ENCODE measurements around the gene FOLR1. TPM values are rescaled to one million over a fixed set of nuclear protein-coding genes. Genes with fewer than 3 reads are reported as not detected.

FOLR1 gene
- total and polyA plus RNA-seq, 9 of the 15 experiments (the other 6 are each of a cell fraction or from before 2014, with no cell fraction given), result 0.22 to 2.3 (median 1.0) TPM

GRCh38 chr11:72160319-72160718, 31.6 kb upstream of the FOLR1 start:
- no peak for DNase-seq (ENCODE audit: extremely low read depth in 1 of 4, low spot score in 3 of 4)
- H3K27me3 ChIP-seq (ENCODE audit: control insufficient read depth in 2 of 2, insufficient read depth in 2 of 2, low read length in 2 of 2), result no peaks in the 10 kb centered on the region; a peak in 1 of 5 replicates
- intact Hi-C loops (cut with micrococcal nuclease), result no loop called here
- WGBS (ENCODE audit: insufficient coverage, low coverage, missing lambda C conversion rate), result 3% methylated on average over 2 of the region's 2 CpGs
- FAIRE-seq, result no peak
- no peaks in the 10 kb centered on the region for H3K36me3 ChIP-seq (ENCODE audit: control insufficient read depth, insufficient read depth, low read length)
- H2AFZ ChIP-seq (ENCODE audit: low read depth, low read length), result no peak overlapping the region
- no peak overlapping the region for H3K9ac ChIP-seq (ENCODE audit: insufficient read depth in 1 of 2, low read depth in 2 of 2, low read length in 2 of 2)
- ATAC-seq, result no peak
- in situ Hi-C loops (cut with MboI), result no loop called here
- POLR2A ChIA-PET, result interaction anchor here (0.6 to 0.8 kb wide), 2 partner anchors 11 to 440 kb away, joined by 3 read pairs; no protein-coding TSS in a partner anchor
- H3K79me2 ChIP-seq (ENCODE audit: control insufficient read depth, insufficient read depth, low read length), result no peaks in the 10 kb centered on the region
- no peaks in the 10 kb centered on the region for H4K20me1 ChIP-seq (replicated peaks; ENCODE audit: control insufficient read depth, insufficient read depth, low read length)
- BruUV-seq (replicated peaks), result no TSS peak
- TF ChIP-seq ZBTB34 (CRISPR knock-in tag; IDR thresholded peaks at IDR 0.05), result no peak
- no peak for TF ChIP-seq CEBPB (tag; IDR thresholded peaks at IDR 0.05)
- TF ChIP-seq ATF3 (IDR thresholded peaks at IDR 0.05), result 0 out of 2 replicates have a peak, but pooled peaks have one; percentile 11
- no peak for TF ChIP-seq ATF3 (CRISPR knock-in tag; conservative IDR thresholded peaks at IDR 0.05)
- TF ChIP-seq SIX5 (IDR thresholded peaks at IDR 0.05; ENCODE audit: borderline replicate concordance in 1 of 2, insufficient read depth in 1 of 2, low read depth in 1 of 2, low read length in 2 of 2), result no peak
- CTCF ChIA-PET (ENCODE audit: low intra/inter-chr PET ratio), result no interaction called here
- H3K4me1 ChIP-seq (replicated peaks in 1 of 2; ENCODE audit: control insufficient read depth in 2 of 2, insufficient read depth in 2 of 2, low read length in 2 of 2), result 0 out of 5 replicates have a peak, but pooled peaks cover 0 to 3% of the 10 kb centered on the region in 2 experiments
- no peaks in the 10 kb centered on the region for H3K9me1 ChIP-seq (ENCODE audit: control insufficient read depth, insufficient read depth, low read length)
- no peak overlapping the region for H3K27ac ChIP-seq (ENCODE audit: extremely low read depth, low read depth, low read length)
- no peak overlapping the region for H3K4me3 ChIP-seq
- no peak overlapping the region for H3K4me2 ChIP-seq (ENCODE audit: insufficient read depth, low read length)
- 0 out of 2 replicates have a peak, but pooled peaks cover 2% of the 10 kb centered on the region for H3K9me3 ChIP-seq (replicated peaks; ENCODE audit: control insufficient read depth, insufficient read depth, low read depth, low read length)

Data from K562 (cell line).